H1 (cell line): ENCODE results near the gene GDPD3. TPM values are rescaled to one million over a fixed set of nuclear protein-coding genes. Genes with fewer than 3 reads are reported as not detected.

ENCODE experiments used
- CTCF ChIA-PET: fragments of 300-600 bp; sonication (Branson Sonifier 250); formaldehyde crosslinking; loops from one replicate; lab custom pipeline; 2021; ENCODE audit not compliant: partially characterized antibody; lab: Charles Lee
- POLR2A ChIA-PET: fragments of 300-600 bp; sonication (Branson Sonifier 250); formaldehyde crosslinking; loops from one replicate; lab custom pipeline; 2021; ENCODE audit warnings: inconsistent platforms; ENCODE audit not compliant: partially characterized antibody; lab: Charles Lee
- DNase-seq, 2 experiments: peaks; one replicate each; pipeline versions ENCODE4 v3.0.0 to v3.0.0-alpha.2; 2010 to 2022; ENCODE audit warnings: low spot score in 2 of 2, low read depth in 1 of 2, mixed read lengths in 1 of 2
- FAIRE-seq: peaks from 2 replicates; lab custom pipeline; 2011; peaks lifted over from hg19 to GRCh38; lab: Jason Lieb, UNC
- H2AFZ ChIP-seq: 2 replicates; pipeline ENCODE4 v1.8.1; 2012; ENCODE audit warnings: low read length, inconsistent platforms
- H2AK5ac ChIP-seq: 2 replicates; pipeline ENCODE4 v1.6.1; 2013; ENCODE audit warnings: low read depth, low read length
- H2BK120ac ChIP-seq: replicated peaks from 2 replicates; pipeline ENCODE3; 2013; ENCODE audit warnings: low read depth, low read length, inconsistent platforms
- H2BK12ac ChIP-seq: 2 replicates; pipeline ENCODE4 v1.6.1; 2013; ENCODE audit warnings: low read depth, low read length
- H2BK15ac ChIP-seq: 2 replicates; pipeline ENCODE4 v1.6.1; 2013; ENCODE audit warnings: low read length
- H2BK20ac ChIP-seq: 2 replicates; pipeline ENCODE4 v1.6.1; 2013; ENCODE audit warnings: low read length
- H2BK5ac ChIP-seq: 2 replicates; pipeline ENCODE4 v1.6.1; 2013; ENCODE audit warnings: low read depth, low read length
- H3K14ac ChIP-seq: 2 replicates; pipeline ENCODE4 v1.6.1; 2013; ENCODE audit warnings: inconsistent platforms; ENCODE audit not compliant: insufficient read length
- H3K18ac ChIP-seq: 2 replicates; pipeline ENCODE4 v1.6.1; 2013; ENCODE audit warnings: low read length; ENCODE audit errors: extremely low read depth
- H3K23ac ChIP-seq: 2 replicates; pipeline ENCODE4 v1.6.1; 2013; ENCODE audit warnings: inconsistent platforms; ENCODE audit not compliant: insufficient read length
- H3K23me2 ChIP-seq: 2 replicates; pipeline ENCODE4 v1.6.1; 2013; ENCODE audit warnings: low read depth, low read length
- H3K27ac ChIP-seq: 2 replicates; pipeline ENCODE4 v1.6.1; 2011; ENCODE audit warnings: low read depth, low read length, inconsistent platforms
- H3K27me3 ChIP-seq, 4 experiments: replicated peaks in 1 of 4; 1 replicate in 1 of 4; 2 replicates in 3 of 4; pipeline versions ENCODE4 v1.6.1 to v1.8.1; 2011 to 2013; ENCODE audit warnings: low read length in 3 of 4, mild to moderate bottlenecking in 3 of 4, inconsistent platforms in 2 of 4, mixed read lengths in 2 of 4, moderate library complexity in 1 of 4; ENCODE audit not compliant: control insufficient read depth in 3 of 4, insufficient read depth in 3 of 4; ENCODE audit errors: extremely low read depth in 1 of 4
- H3K36me3 ChIP-seq, 4 experiments: 2 replicates each; pipeline versions ENCODE4 v1.6.1 to v1.8.1; 2011 to 2013; ENCODE audit warnings: mild to moderate bottlenecking in 4 of 4, low read length in 3 of 4, moderate library complexity in 2 of 4, control low read depth in 1 of 4, inconsistent platforms in 1 of 4; ENCODE audit not compliant: insufficient read depth in 4 of 4, control insufficient read depth in 2 of 4
- H3K4ac ChIP-seq: replicated peaks from 2 replicates; pipeline ENCODE3; 2013; ENCODE audit warnings: low read length, low read depth, mixed read lengths, inconsistent platforms; ENCODE audit not compliant: insufficient read length
- H3K4me1 ChIP-seq, 4 experiments: replicated peaks in 1 of 4; 1 replicate in 1 of 4; 2 replicates in 3 of 4; pipeline versions ENCODE4 v1.6.1 to v1.8.1; 2011 to 2013; ENCODE audit warnings: low read length in 3 of 4, inconsistent platforms in 2 of 4, mixed read lengths in 1 of 4; ENCODE audit not compliant: insufficient read depth in 4 of 4, control insufficient read depth in 3 of 4
- H3K4me2 ChIP-seq, 2 experiments: 2 replicates each; pipeline versions ENCODE4 v1.6.1 to v1.8.1; 2011 to 2013; ENCODE audit warnings: low read depth in 2 of 2, low read length in 2 of 2, control low read depth in 1 of 2, inconsistent platforms in 1 of 2, mild to moderate bottlenecking in 1 of 2; ENCODE audit not compliant: insufficient read depth in 1 of 2
- H3K4me3 ChIP-seq, 4 experiments: fragments of 200-600, 300-600 bp in 1 of 4; sonication (generic), shearing (Covaris generic), sonication (Bioruptor Twin) in 1 of 4; 2 replicates each; pipeline versions ENCODE4 v1.5.1 to v1.8.1; 2011 to 2016; ENCODE audit warnings: low read length in 4 of 4, low read depth in 3 of 4, control low read depth in 2 of 4, inconsistent platforms in 2 of 4, mild to moderate bottlenecking in 2 of 4, mixed read lengths in 1 of 4, moderate library complexity in 1 of 4; ENCODE audit not compliant: insufficient read depth in 2 of 4; ENCODE audit errors: extremely low read depth in 1 of 4
- H3K56ac ChIP-seq: replicated peaks from 2 replicates; pipeline ENCODE3; 2013; ENCODE audit warnings: low read depth, mild to moderate bottlenecking, mixed read lengths, low read length, inconsistent platforms; ENCODE audit not compliant: insufficient read length
- H3K79me1 ChIP-seq: 2 replicates; pipeline ENCODE4 v1.6.1; 2013; ENCODE audit warnings: low read depth, low read length, control low read depth
- H3K79me2 ChIP-seq, 2 experiments: 2 replicates each; pipeline versions ENCODE4 v1.6.1 to v1.8.1; 2012 to 2013; ENCODE audit warnings: low read length in 2 of 2, mild to moderate bottlenecking in 2 of 2, inconsistent platforms in 1 of 2; ENCODE audit not compliant: insufficient read depth in 2 of 2, control insufficient read depth in 1 of 2
- H3K9ac ChIP-seq, 4 experiments: replicated peaks in 1 of 4; 1 replicate in 1 of 4; 2 replicates in 3 of 4; pipeline versions ENCODE4 v1.6.1 to v1.8.1; 2011 to 2013; ENCODE audit warnings: low read depth in 3 of 4, low read length in 3 of 4, control low read depth in 2 of 4, mild to moderate bottlenecking in 2 of 4, moderate library complexity in 2 of 4, inconsistent platforms in 1 of 4; ENCODE audit errors: extremely low read depth in 1 of 4
- H3K9me3 ChIP-seq, 2 experiments: 2 replicates each; pipeline versions ENCODE4 v1.6.1 to v1.8.1; 2012 to 2013; ENCODE audit warnings: mild to moderate bottlenecking in 2 of 2, moderate library complexity in 2 of 2, control low read depth in 1 of 2, inconsistent platforms in 1 of 2, low read depth in 1 of 2, low read length in 1 of 2, mixed read lengths in 1 of 2; ENCODE audit not compliant: insufficient read depth in 2 of 2
- H4K20me1 ChIP-seq, 2 experiments: replicated peaks in 1 of 2; 2 replicates each; pipeline versions ENCODE3 to v1.8.1; 2011 to 2013; ENCODE audit warnings: inconsistent platforms in 2 of 2, low read length in 2 of 2, mild to moderate bottlenecking in 1 of 2; ENCODE audit not compliant: insufficient read depth in 2 of 2, control insufficient read depth in 1 of 2
- H4K5ac ChIP-seq: 2 replicates; pipeline ENCODE4 v1.6.1; 2013; ENCODE audit warnings: low read length, low read depth, mixed read lengths, inconsistent platforms; ENCODE audit not compliant: insufficient read length
- H4K8ac ChIP-seq: 2 replicates; pipeline ENCODE4 v1.8.0; 2013; ENCODE audit warnings: mild to moderate bottlenecking, moderate library complexity, low read length, inconsistent platforms; ENCODE audit not compliant: insufficient read depth; ENCODE audit errors: extremely low read depth
- H4K91ac ChIP-seq: replicated peaks from 2 replicates; pipeline ENCODE3; 2013; ENCODE audit warnings: low read length, mixed read lengths, inconsistent platforms; ENCODE audit not compliant: insufficient read length
- CTCF ChIP-seq, 3 experiments: IDR thresholded peaks; 1 replicate in 2 of 3; 2 replicates in 1 of 3; pipeline versions ENCODE4 v1.5.1 to v1.6.1; 2011; ENCODE audit warnings: low read length in 3 of 3, mild to moderate bottlenecking in 3 of 3, inconsistent platforms in 2 of 3, low read depth in 1 of 3, moderate library complexity in 1 of 3; ENCODE audit not compliant: insufficient read depth in 1 of 3; ENCODE audit errors: control extremely low read depth in 1 of 3
- EZH2 ChIP-seq: fragments of 200-600 bp; sonication (generic); IDR thresholded peaks from 2 replicates; pipeline ENCODE4 v1.7.1; 2012; ENCODE audit warnings: low read depth, mild to moderate bottlenecking, moderate library complexity, low read length, inconsistent platforms; ENCODE audit not compliant: severe bottlenecking
- HDAC2 ChIP-seq, 2 experiments: fragments of 300-600 bp in 1 of 2; sonication (generic) in 1 of 2; IDR thresholded peaks; 2 replicates each; pipeline ENCODE4 v1.6.1; 2011 to 2012; ENCODE audit warnings: low read depth in 2 of 2, low read length in 2 of 2, mild to moderate bottlenecking in 2 of 2, moderate library complexity in 2 of 2, borderline replicate concordance in 1 of 2, inconsistent platforms in 1 of 2
- RAD21 ChIP-seq, 2 experiments: IDR thresholded peaks in 1 of 2; conservative IDR thresholded peaks in 1 of 2; 2 replicates each; pipeline ENCODE4 v1.6.1; 2011; ENCODE audit warnings: low read depth in 2 of 2, low read length in 2 of 2, improper control_type of control experiment in 1 of 2, inconsistent platforms in 1 of 2, mild to moderate bottlenecking in 1 of 2, moderate library complexity in 1 of 2
- SAP30 ChIP-seq: fragments of 300-600 bp; sonication (generic); IDR thresholded peaks from 2 replicates; pipeline ENCODE4 v1.7.1; 2012; ENCODE audit warnings: low read length, moderate library complexity, mild to moderate bottlenecking, inconsistent platforms; ENCODE audit not compliant: insufficient read depth, insufficient replicate concordance
- TAF1 ChIP-seq: IDR thresholded peaks from 2 replicates; pipeline ENCODE4 v1.6.1; 2011; ENCODE audit warnings: mild to moderate bottlenecking, low read depth, low read length
- WGBS, 2 experiments: shearing (Covaris generic) in 1 of 2; methylation state at CpG; one replicate each; pipeline versions ENCODE4 v1.1.6 to v1.1.7; 2013 to 2015; ENCODE audit warnings: low lambda C conversion rate in 2 of 2, mixed read lengths in 2 of 2, inconsistent platforms in 1 of 2, low coverage in 1 of 2, missing lambda C conversion rate in 1 of 2; ENCODE audit not compliant: insufficient replicate concordance in 2 of 2, insufficient coverage in 1 of 2, insufficient read length in 1 of 2; ENCODE audit errors: extremely low coverage in 1 of 2, missing lambda C conversion rate in 1 of 2; 5-methylcytosine and 5-hydroxymethylcytosine counted together
- polyA plus RNA-seq, 7 experiments: library from polyadenylated mRNA; depleted of rRNA in 3 of 7; stranded (reverse) in 5 of 7; unstranded in 2 of 7; fragments of >200 nt in 5 of 7; fragments of 200-250 nt in 2 of 7; gene quantifications; 1 replicate in 5 of 7; 2 replicates in 1 of 7; 4 replicates in 1 of 7; pipeline versions ENCODE4 v1.2.1 to v1.2.3, GENCODE V29; 2011 to 2013; ENCODE audit warnings: missing spikeins in 2 of 7, mixed read lengths in 2 of 7
- total RNA-seq: library from RNA; stranded (reverse); fragmentation: NEBNext Ultra II Directional; extraction: Animal tissue kit (Norgen Biotek cat#: 25700); gene quantifications from 2 replicates; pipeline ENCODE4 v1.2.1, GENCODE V29; 2021

The GDPD3 gene
- total and polyA plus RNA-seq, 2 of the 8 experiments (the other 6 are each of a cell fraction or from before 2014, with no cell fraction given), result 0.20 TPM; not detected in 1

GRCh38 chr16:30068750-30069610 lies 44.4 kb downstream of the GDPD3 start:
- DNase-seq (no peak), FAIRE-seq (no peak)
- Histone ChIP-seq H4K5ac (no peak overlapping the region), H2BK20ac (no peak overlapping the region), H3K23ac (no peak overlapping the region), H2BK15ac (no peak overlapping the region), H2AFZ (no peak overlapping the region), H3K9ac (no peak overlapping the region), H3K79me2 (peaks cover 15 to 30% of the 10 kb centered on the region in 2 experiments), H3K4me3 (no peak overlapping the region), H2BK12ac (no peak overlapping the region), H3K36me3 (peaks cover 19 to 54% (median 47%) of the 10 kb centered on the region in 4 experiments), H3K79me1 (peaks cover 9% of the 10 kb centered on the region; the same call in 1 of the 2 replicates), H2BK5ac (no peak overlapping the region), H3K56ac (no peak overlapping the region), H3K9me3 (no peaks in the 10 kb centered on the region), H3K4me1 (peaks cover 0 to 14% (median 6%) of the 10 kb centered on the region in 4 experiments; a peak in 6 of 7 replicates), H3K27me3 (no peaks in the 10 kb centered on the region), H2AK5ac (no peak overlapping the region), H4K20me1 (peaks cover 16 to 35% of the 10 kb centered on the region in 2 experiments), H4K91ac (no peak overlapping the region), H3K23me2 (peaks cover 13% of the 10 kb centered on the region; the same call in 1 of the 2 replicates), H4K8ac (no peak overlapping the region), H2BK120ac (no peak overlapping the region), H3K18ac (no peak overlapping the region; the same call in 1 of the 2 replicates), H3K27ac (no peak overlapping the region), H3K4me2 (no peak overlapping the region), H3K14ac (no peak overlapping the region), H3K4ac (no peak overlapping the region)
- POLR2A ChIA-PET, result interaction anchor here (7.7 to 21.2 kb wide), 3 partner anchors 9 to 21 kb away, joined by 88 to 353 read pairs (median 151); partner anchors contain the start of genes PPP4C, TBX6 and YPEL3
- CTCF ChIA-PET, result interaction anchor here (1.2 to 7.3 kb wide), 5 partner anchors 11 to 43 kb away, joined by 5 to 51 read pairs (median 6); partner anchors contain the start of gene TBX6
- 90% methylated on average over 17 of the region's 17 CpGs; no CpG with 5 or more reads in 1 of the 2 experiments for WGBS, 2 experiments
- TF ChIP-seq HDAC2 (IDR thresholded peaks at IDR 0.05; ENCODE audit: borderline replicate concordance in 1 of 2, low read depth in 2 of 2, low read length in 2 of 2), result no peak
- no peak for TF ChIP-seq TAF1
- TF ChIP-seq CTCF (IDR thresholded peaks at IDR 0.05; ENCODE audit: control extremely low read depth in 1 of 3, insufficient read depth in 1 of 3, low read depth in 1 of 3, low read length in 3 of 3), result peak; percentile 34 to 64 (median 40)
- no peak for TF ChIP-seq EZH2
- TF ChIP-seq RAD21 (IDR thresholded peaks at IDR 0.05 in 1 of 2, conservative IDR thresholded peaks at IDR 0.05 in 1 of 2; ENCODE audit: low read depth in 2 of 2, low read length in 2 of 2), result peak; percentile 36 to 52
- no peak for TF ChIP-seq SAP30
